ENCODE measurements around the gene SEZ6.

GRCh38 chr17:28916302-28916934 lies 89.4 kb downstream of the SEZ6 start:
- TF ChIP-seq CTCF (conservative IDR thresholded peaks at IDR 0.05; ENCODE audit: low read depth, low read length) (peak; percentile 50), FOS (IDR thresholded peaks at IDR 0.05; ENCODE audit: low read depth, low read length) (no peak), RCOR1 (IDR thresholded peaks at IDR 0.05; ENCODE audit: insufficient replicate concordance, low read length) (no peak), POLR2A (IDR thresholded peaks at IDR 0.05; ENCODE audit: low read depth, low read length) (no peak), RAD21 (IDR thresholded peaks at IDR 0.05; ENCODE audit: low read length) (peak; percentile 46), ELK1 (IDR thresholded peaks at IDR 0.05; ENCODE audit: borderline replicate concordance, low read depth, low read length) (no peak), RFX5 (IDR thresholded peaks at IDR 0.05; ENCODE audit: low read depth, low read length) (no peak)
